GM18505 (cell line): ENCODE measurements around the gene C10orf95.

Experiments
- ATAC-seq: cut with Tn5 transposase; IDR thresholded peaks from one replicate; pipeline ENCODE4 v1.9.1; 2021; ENCODE audit not compliant: unreplicated experiment
- POLR2A ChIP-seq: IDR thresholded peaks from 4 replicates; pipeline ENCODE4 v1.6.1; 2011; ENCODE audit warnings: borderline replicate concordance; ENCODE audit not compliant: insufficient read depth, insufficient read length; ENCODE audit errors: extremely low read depth

Gene C10orf95

DNA sequence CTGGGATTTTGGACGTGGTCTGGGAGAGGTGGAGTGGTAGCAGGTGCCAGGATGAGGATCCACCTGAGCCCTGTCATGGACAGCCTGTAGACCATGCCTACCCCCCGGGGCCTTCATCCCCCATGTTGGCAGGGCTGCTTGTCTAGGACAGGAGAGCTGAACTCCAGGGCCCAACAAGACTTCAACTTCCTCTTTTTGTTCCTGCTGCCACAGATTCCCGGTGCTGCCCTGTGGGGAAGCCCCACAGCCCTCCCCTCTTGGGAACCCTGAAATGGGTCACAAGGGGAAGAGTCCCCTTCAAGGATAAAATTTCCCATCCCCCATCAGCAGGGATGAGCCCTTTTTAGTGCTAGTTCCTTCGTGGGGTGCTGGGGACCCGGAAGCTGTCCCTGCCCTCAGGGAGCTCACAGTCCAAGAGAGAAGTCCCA is 17.7 kb downstream of the C10orf95 start:
- ATAC-seq, result no peak
- no peak for TF ChIP-seq POLR2A

DNA sequence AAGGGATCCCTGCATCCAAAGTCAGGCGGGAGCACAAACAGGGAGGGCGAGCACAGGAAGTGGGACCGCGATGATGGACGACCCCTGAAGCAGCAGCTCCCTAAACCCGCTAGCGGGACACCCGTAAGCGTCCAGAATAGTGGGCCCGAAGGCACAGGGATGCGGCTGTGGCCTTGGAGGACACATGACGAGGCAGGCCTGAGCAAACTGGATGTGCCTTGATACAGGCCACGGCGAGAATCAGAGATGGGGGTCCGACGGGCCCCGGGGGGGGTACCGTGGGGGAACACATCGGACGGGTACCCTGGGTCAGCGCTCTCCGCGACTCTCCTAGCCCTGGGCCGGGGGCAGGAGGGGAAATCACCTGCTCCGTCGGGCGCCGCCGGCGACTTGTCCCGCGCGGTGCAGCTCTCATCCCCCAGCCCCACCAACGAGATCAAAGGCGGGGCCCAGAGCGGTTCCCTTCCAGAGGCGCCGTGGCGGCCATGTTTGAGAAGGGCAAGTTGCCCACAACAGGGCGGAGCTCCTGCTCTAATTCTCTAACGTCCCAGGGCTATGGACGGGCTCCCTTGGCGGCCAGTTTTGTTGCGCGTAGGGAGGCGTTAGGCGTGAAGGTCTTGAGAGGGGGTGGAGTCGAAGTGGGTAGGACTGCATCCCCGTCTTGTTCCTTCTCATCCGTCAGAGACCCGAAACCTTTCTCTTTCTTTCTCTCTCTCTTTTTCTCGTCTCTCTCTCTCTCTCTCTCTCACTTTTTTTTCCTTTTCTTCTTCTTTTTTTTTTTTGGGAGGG is 19.0 kb downstream of the C10orf95 start, which contains the start of gene CUEDC2:
TSS of gene CUEDC2 (minus strand) at position 413 of the 789 bp plus-strand sequence. CDS start 7,386 bp downstream, outside the sequence.
- ATAC-seq, result peak; percentile 86

DNA sequence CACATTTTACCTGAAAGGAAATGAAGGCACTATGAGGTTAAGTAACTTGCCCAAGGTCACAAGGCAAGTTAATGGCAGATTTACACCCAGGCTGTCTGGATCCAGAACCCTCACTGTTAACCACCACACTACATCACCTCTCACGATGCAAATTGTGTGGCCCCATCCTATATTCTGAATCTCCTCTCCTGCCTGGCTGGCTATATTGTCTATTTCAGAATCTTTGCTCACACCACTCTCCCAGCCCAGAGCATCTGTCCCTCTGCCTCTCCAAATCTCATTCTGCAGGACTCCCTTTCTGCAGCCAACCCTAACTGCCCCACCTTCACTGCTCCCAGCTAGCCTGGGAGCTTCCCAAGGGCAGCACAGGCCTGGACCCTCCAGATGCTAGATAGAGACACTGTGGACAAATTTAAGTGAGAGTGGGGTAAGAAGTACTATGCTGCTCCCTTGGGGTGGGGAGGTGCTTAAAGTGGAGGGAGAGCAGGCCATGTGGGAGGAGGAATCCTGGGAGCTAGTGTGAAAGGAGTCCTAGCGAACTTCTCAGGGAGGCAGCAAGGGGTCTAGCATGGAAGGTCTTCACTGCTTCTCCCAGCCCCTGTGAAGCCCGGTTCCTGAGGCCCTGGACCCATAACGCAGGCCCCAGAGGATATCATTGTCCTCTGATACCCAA is 19.8 kb downstream of the C10orf95 start:
- no peak for ATAC-seq

More for the DNA sequence above, 19.0 kb downstream of the C10orf95 start, which contains the start of gene CUEDC2:
- peak; percentile 75 for TF ChIP-seq POLR2A

DNA sequence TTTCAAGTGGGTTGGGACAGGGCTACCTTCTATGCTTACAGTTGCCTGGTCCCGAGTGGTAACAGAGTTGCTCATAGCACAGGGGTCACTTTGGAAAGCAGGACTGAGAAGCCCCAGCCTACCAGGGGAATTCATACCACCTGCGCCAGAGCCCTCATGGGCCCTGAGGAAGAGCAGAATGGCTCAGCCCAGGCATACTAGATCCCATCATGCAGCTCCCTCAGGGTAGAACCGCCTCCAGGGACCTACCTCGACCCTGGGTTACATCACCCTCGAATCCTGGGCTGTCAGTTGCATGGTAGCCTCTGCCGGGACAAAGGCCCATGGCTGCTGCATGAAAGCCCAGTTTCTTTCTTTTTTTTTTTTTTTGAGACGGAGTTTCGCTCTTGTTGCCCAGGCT is 21.9 kb downstream of the C10orf95 start:
- TF ChIP-seq POLR2A, result no peak

More for the DNA sequence above, 19.8 kb downstream of the C10orf95 start:
- TF ChIP-seq POLR2A, result no peak

DNA sequence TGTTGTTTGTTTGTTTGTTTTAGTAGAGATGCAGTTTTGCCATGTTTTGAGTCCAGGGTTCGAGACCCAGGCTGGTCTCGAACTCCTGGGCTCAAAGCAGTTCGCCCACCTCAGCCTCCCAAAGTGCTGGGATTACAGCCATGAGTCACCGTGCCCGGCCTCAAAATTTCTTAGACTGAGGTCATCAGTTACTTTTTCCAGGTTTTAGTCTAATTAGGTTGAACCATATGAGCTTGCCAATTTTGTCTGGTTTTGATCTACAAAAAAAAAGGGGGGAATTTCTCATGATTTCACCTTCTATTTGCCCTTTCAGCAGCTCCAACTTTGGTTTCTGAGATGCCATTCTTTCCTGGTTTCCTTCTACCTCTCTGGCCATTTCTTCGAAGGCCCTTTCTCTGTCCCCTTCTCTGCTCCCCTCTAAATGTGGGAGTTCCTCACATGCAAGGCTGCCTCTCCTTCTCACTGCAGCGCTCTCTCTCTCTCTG is 24.5 kb downstream of the C10orf95 start:
- ATAC-seq, result no peak
- TF ChIP-seq POLR2A, result no peak

More for the DNA sequence above, 21.9 kb downstream of the C10orf95 start:
- no peak for ATAC-seq

DNA sequence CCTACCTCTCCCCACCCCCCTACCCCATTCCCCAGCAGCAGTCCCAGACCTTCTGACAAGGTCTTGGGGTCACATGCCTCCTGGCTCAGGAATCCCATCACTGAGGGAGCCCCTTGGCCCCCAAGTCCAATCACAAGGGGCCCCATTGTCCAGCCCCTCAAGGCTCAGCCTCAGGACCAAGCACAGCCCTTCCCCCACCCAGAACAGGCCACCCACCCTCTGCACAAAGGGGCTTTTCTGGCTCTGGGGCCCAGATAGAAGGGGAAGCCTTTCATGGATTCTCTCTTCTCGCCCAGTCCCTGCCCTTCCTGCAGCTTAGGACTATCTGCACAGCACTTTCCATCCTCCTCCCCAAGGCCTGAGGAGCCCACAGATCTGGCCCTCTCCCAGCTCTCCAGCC is 25.9 kb downstream of the C10orf95 start:
- ATAC-seq, result no peak
- no peak for TF ChIP-seq POLR2A

DNA sequence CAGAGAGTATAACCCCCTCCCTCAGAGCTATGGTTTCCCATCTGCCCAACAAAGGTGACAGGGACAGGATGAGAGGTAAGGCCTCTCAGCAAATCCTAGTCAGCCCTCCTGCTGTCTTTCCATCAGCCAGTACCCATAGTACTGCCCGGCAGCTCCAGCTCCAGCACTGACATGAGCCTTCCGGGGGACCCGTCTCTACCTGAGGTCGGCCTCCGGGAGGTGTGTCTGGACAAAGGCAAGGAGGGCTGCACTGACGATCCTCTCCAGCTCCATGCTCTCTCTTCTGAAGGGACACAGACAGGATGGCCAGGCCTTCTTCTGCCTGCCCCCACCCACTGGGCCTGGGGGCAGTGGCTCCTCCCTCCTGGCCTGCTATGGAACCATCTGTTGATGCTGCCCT is 26.4 kb downstream of the C10orf95 start:
- ATAC-seq, result no peak
- no peak for TF ChIP-seq POLR2A

DNA sequence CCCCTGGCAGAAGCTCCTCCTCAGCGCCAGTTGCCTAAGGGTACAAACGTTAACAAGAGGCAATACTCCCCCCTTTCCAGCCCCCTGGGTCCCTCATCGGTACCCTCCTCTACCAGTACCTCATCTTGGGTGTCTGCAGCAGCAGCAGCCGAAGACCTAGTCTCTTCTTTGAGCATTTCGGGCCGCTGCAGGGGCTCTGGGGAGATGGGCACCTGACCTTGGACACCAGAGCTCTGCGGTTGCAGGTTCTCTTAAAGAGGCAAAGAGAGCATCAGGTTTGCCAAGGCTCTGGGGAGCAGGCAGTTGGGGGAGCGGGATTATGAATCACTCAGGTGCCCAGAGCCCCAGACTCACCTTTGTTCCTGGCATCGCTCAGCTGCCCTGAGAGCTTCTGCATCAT is 27.2 kb downstream of the C10orf95 start:
- no peak for ATAC-seq
- TF ChIP-seq POLR2A, result no peak

DNA sequence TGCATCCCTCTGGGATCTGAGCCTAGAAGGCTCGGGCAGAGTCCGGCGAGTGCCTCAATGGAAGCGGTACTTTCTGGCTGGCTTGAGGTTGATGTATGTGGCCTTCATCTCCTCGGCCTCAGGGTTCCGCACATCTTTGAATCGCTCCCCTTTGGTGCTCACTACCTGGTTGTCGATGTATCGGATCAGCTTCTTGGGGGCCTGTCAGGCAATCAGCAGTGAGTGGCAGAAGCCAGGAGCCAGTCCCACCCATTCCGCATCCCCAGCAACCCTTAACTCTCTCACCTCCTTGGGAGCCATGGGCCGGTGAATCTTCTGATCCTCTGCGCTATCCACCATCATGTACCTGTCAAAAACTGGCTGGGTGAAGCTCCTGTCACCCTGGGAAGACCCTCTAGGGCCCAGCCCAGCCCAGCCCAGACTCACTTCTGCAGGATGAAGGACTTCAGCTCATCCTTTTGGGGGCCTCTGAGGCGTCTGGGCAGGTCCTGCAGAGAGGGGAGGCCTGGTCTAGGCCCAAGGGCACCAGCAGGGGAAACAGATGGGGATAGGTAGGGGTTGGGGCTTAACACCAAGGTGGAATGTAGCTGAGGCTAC is 27.9 kb downstream of the C10orf95 start:
- no peak for TF ChIP-seq POLR2A
- ATAC-seq, result no peak

DNA sequence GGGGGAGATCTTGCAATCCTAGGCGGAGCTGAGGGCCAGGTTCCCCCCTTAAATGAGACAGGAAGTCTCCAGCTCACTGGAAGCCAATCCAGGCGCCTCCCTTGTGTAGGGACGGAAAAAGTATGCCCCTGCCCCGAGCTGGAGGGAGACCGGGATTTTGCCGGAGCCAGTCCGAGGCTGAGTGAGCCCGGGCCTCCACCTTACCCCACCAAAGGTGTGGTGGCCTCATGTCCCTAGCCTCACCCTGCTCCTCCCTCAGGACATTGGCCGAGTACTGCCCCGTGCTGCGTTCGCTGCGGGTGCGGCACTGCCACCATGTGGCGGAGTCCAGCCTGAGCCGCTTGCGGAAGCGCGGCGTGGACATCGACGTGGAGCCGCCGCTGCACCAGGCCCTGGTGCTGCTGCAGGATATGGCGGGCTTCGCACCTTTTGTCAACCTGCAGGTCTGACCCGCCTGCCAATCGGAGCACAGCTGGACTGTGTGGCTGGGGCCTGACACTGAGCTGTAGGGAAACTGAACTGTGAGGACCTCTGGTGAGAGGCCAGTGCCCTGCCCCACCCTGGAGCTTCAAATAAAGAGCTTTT is 28.7 kb downstream of the C10orf95 start:
- ATAC-seq, result no peak
- no peak for TF ChIP-seq POLR2A

DNA sequence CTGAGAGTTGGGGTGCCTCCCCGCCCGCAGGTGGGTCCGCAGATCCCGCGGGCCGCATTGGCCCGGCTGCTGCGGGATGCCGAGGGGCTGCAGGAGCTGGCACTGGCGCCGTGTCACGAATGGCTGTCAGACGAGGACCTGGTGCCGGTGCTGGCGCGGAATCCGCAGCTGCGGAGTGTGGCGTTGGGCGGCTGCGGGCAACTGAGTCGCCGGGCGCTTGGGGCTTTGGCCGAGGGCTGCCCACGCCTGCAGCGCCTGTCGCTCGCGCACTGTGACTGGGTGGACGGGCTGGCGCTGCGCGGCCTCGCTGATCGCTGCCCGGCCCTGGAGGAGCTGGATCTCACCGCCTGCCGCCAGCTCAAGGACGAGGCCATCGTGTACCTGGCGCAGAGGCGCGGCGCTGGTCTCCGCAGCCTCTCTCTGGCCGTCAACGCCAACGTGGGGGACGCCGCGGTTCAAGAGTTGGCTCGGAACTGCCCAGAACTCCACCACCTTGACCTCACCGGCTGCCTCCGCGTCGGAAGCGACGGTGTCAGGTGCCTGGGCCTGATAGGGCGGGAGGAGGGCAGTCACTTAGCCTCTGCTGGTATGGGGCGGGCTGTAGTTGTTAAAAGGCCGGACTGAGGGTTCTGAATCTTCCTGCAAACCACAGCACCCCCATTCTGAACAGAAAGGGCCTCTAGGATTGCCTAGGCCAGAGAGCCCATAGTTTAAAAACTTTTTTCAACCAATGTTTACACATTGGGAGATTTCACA is 29.4 kb downstream of the C10orf95 start:
- peak; percentile 5 for ATAC-seq
- peak; percentile 38 for TF ChIP-seq POLR2A

DNA sequence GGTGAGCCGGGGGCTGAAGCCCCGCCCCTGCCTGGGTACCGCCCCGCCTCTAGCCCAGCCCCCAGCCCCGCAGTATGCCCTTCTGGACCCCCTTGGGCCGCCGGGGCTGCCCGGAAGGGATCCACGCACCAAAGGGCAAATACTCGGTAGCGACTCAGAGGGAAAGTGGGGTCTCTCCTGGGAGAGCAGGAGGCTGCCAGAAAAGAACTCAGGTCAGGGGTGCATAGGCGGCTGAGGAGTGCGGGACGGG is 29.9 kb downstream of the C10orf95 start:
- no peak for ATAC-seq
- TF ChIP-seq POLR2A, result no peak
